ENCODE measurements around the gene MYO18B.
A peak's percentile ranks its signal among the peaks of the same experiment; 100 is the strongest.

MYO18B gene

GRCh38 chr22:25772288-25772687 is 30.3 kb downstream of the MYO18B start:
- TF ChIP-seq FOXM1 (IDR thresholded peaks at IDR 0.05; ENCODE audit: borderline replicate concordance, low read depth): no peak
- TF ChIP-seq CREB1 (IDR thresholded peaks at IDR 0.05; ENCODE audit: low read depth): no peak
- no peak for TF ChIP-seq USF1 (IDR thresholded peaks at IDR 0.05)
- TF ChIP-seq CEBPB (IDR thresholded peaks at IDR 0.05): no peak
- no peak for TF ChIP-seq MAX (IDR thresholded peaks at IDR 0.05)
- TF ChIP-seq NFIC (IDR thresholded peaks at IDR 0.05): no peak
- no peak for TF ChIP-seq TCF12 (IDR thresholded peaks at IDR 0.05; ENCODE audit: low read depth)
- TF ChIP-seq YY1 (IDR thresholded peaks at IDR 0.05; ENCODE audit: low read depth): no peak
- TF ChIP-seq TEAD4 (IDR thresholded peaks at IDR 0.05): no peak
- no peak for TF ChIP-seq ZBTB7A (IDR thresholded peaks at IDR 0.05; ENCODE audit: low read depth)
- TF ChIP-seq RAD21 (IDR thresholded peaks at IDR 0.05; ENCODE audit: low read depth): no peak

DNA sequence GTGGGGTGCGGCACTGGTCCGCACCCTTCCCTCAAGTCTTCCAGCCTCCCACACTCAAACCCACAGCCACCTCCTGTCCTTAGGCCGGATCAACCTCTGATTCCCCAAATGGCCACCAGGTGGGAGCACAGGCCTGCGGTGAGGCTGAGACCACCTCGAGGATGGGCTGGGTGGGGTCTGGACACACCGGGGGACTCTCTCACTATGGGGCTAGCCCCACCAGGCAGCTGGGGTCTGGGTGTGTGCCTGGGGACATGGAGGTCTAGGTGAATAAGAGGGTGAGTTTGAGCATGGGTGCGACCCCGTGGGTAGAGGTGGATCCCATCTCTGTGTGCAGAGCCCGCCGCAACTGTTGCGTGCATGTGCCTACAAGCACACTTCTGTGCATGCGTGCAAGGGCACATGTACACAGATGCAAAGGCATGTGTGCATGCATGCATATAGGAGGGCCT is 32.6 kb downstream of the MYO18B start:
- TF ChIP-seq ZBTB7A (IDR thresholded peaks at IDR 0.05; ENCODE audit: low read depth): no peak
- TF ChIP-seq RAD21 (IDR thresholded peaks at IDR 0.05; ENCODE audit: low read depth): peak; percentile 62
- no peak for TF ChIP-seq CEBPB (IDR thresholded peaks at IDR 0.05)
- TF ChIP-seq EGR1 (IDR thresholded peaks at IDR 0.05): no peak
- TF ChIP-seq CREB1 (IDR thresholded peaks at IDR 0.05; ENCODE audit: low read depth): no peak
- TF ChIP-seq FOXM1 (IDR thresholded peaks at IDR 0.05; ENCODE audit: borderline replicate concordance, low read depth): no peak

DNA sequence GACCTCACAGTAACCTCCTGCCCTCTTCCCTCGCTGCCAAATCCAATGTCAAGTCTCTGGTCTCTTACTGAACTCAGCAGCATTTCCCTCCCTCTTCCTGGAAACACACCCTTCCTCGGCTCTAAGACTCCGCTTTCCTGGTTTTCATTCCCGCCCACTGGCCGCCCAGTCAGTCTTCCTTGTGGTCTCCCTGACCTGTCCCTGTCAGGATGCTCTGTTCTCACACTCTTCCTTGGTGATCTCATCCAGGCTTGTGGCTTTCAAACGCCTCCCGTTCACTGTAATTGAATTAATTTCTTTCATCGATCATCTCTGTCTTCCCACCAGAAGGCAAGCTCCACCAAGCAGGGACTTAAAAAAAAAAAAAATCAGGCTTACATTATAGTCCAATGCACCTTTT is 33.5 kb downstream of the MYO18B start:
- no peak for TF ChIP-seq TCF12 (IDR thresholded peaks at IDR 0.05; ENCODE audit: low read depth)
- no peak for TF ChIP-seq YY1 (IDR thresholded peaks at IDR 0.05; ENCODE audit: low read depth)
- TF ChIP-seq, protein P1, sequence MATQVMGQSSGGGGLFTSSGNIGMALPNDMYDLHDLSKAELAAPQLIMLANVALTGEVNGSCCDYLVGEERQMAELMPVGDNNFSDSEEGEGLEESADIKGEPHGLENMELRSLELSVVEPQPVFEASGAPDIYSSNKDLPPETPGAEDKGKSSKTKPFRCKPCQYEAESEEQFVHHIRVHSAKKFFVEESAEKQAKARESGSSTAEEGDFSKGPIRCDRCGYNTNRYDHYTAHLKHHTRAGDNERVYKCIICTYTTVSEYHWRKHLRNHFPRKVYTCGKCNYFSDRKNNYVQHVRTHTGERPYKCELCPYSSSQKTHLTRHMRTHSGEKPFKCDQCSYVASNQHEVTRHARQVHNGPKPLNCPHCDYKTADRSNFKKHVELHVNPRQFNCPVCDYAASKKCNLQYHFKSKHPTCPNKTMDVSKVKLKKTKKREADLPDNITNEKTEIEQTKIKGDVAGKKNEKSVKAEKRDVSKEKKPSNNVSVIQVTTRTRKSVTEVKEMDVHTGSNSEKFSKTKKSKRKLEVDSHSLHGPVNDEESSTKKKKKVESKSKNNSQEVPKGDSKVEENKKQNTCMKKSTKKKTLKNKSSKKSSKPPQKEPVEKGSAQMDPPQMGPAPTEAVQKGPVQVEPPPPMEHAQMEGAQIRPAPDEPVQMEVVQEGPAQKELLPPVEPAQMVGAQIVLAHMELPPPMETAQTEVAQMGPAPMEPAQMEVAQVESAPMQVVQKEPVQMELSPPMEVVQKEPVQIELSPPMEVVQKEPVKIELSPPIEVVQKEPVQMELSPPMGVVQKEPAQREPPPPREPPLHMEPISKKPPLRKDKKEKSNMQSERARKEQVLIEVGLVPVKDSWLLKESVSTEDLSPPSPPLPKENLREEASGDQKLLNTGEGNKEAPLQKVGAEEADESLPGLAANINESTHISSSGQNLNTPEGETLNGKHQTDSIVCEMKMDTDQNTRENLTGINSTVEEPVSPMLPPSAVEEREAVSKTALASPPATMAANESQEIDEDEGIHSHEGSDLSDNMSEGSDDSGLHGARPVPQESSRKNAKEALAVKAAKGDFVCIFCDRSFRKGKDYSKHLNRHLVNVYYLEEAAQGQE (IDR thresholded peaks at IDR 0.05; ENCODE audit: low read depth): no peak
- TF ChIP-seq CEBPB (IDR thresholded peaks at IDR 0.05): no peak
- TF ChIP-seq USF1 (IDR thresholded peaks at IDR 0.05): no peak
- TF ChIP-seq EP300 (IDR thresholded peaks at IDR 0.05; ENCODE audit: borderline replicate concordance): no peak
- TF ChIP-seq FOXM1 (IDR thresholded peaks at IDR 0.05; ENCODE audit: borderline replicate concordance, low read depth): no peak
- TF ChIP-seq TAF1 (IDR thresholded peaks at IDR 0.05; ENCODE audit: low read depth): no peak
- TF ChIP-seq EGR1 (IDR thresholded peaks at IDR 0.05): no peak

DNA sequence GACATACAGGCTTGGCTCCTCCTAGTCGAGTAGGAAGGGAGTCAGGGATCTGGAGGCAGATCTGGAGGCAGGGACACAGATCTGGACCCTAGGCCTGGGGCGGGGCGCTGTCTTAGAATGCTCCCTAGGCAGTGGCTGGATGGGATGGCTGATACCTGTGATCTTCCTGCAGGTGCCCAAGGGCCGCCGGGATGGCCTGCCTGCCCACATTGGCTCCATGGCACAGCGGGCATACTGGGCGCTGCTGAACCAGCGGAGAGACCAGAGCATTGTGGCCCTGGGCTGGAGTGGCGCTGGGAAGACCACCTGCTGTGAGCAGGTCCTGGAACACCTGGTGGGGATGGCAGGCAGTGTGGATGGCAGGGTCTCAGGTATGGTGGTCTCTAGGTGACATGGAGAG is 35.4 kb downstream of the MYO18B start:
- TF ChIP-seq USF1 (IDR thresholded peaks at IDR 0.05) (no peak), TEAD4 (IDR thresholded peaks at IDR 0.05) (no peak), EGR1 (IDR thresholded peaks at IDR 0.05) (no peak), MAX (IDR thresholded peaks at IDR 0.05) (no peak), YY1 (IDR thresholded peaks at IDR 0.05; ENCODE audit: low read depth) (no peak), CEBPB (IDR thresholded peaks at IDR 0.05) (no peak), NFIC (IDR thresholded peaks at IDR 0.05) (no peak), RAD21 (IDR thresholded peaks at IDR 0.05; ENCODE audit: low read depth) (no peak), EP300 (IDR thresholded peaks at IDR 0.05; ENCODE audit: borderline replicate concordance) (no peak), CREB1 (IDR thresholded peaks at IDR 0.05; ENCODE audit: low read depth) (no peak), TAF1 (IDR thresholded peaks at IDR 0.05; ENCODE audit: low read depth) (no peak), ZBTB7A (IDR thresholded peaks at IDR 0.05; ENCODE audit: low read depth) (no peak), FOXM1 (IDR thresholded peaks at IDR 0.05; ENCODE audit: borderline replicate concordance, low read depth) (no peak), TCF12 (IDR thresholded peaks at IDR 0.05; ENCODE audit: low read depth) (no peak)
- TF ChIP-seq, protein P1 (IDR thresholded peaks at IDR 0.05; ENCODE audit: low read depth): no peak

DNA sequence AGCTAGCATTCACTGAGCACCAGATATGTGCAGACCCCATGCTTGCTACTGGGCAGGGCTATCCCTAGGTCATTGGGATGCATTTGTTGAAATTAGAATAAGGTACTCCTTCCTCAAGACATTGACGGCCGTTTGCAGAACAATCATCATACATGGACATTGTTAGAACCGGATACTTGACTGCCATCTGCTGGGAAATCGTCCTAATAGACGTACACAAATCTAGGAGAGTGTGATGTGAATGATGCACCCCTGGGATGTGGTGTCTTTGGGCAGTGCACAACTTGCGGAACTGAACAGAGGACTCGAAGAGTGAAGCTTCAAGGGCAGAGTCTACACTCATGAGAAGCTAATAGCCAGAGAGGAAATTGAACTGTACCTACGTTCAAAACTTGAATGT is 35.9 kb downstream of the MYO18B start:
- no peak for TF ChIP-seq CREB1 (IDR thresholded peaks at IDR 0.05; ENCODE audit: low read depth)
- no peak for TF ChIP-seq TCF12 (IDR thresholded peaks at IDR 0.05; ENCODE audit: low read depth)
- TF ChIP-seq CEBPB (IDR thresholded peaks at IDR 0.05): no peak
- TF ChIP-seq EP300 (IDR thresholded peaks at IDR 0.05; ENCODE audit: borderline replicate concordance): no peak
- TF ChIP-seq RAD21 (IDR thresholded peaks at IDR 0.05; ENCODE audit: low read depth): peak; percentile 41

GRCh38 chr22:25779426-25779825 is 37.4 kb downstream of the MYO18B start:
- no peak for TF ChIP-seq MAX (IDR thresholded peaks at IDR 0.05)
- no peak for TF ChIP-seq EGR1 (IDR thresholded peaks at IDR 0.05)
- TF ChIP-seq ZBTB7A (IDR thresholded peaks at IDR 0.05; ENCODE audit: low read depth): no peak
- TF ChIP-seq EP300 (IDR thresholded peaks at IDR 0.05; ENCODE audit: borderline replicate concordance): no peak
- no peak for TF ChIP-seq TCF12 (IDR thresholded peaks at IDR 0.05; ENCODE audit: low read depth)
- TF ChIP-seq TEAD4 (IDR thresholded peaks at IDR 0.05): no peak
- TF ChIP-seq NFIC (IDR thresholded peaks at IDR 0.05): no peak
- no peak for TF ChIP-seq RAD21 (IDR thresholded peaks at IDR 0.05; ENCODE audit: low read depth)
- TF ChIP-seq, protein P1 (IDR thresholded peaks at IDR 0.05; ENCODE audit: low read depth): no peak
- TF ChIP-seq FOXM1 (IDR thresholded peaks at IDR 0.05; ENCODE audit: borderline replicate concordance, low read depth): no peak
- TF ChIP-seq CREB1 (IDR thresholded peaks at IDR 0.05; ENCODE audit: low read depth): no peak
- no peak for TF ChIP-seq YY1 (IDR thresholded peaks at IDR 0.05; ENCODE audit: low read depth)
- TF ChIP-seq TAF1 (IDR thresholded peaks at IDR 0.05; ENCODE audit: low read depth): no peak
- TF ChIP-seq CEBPB (IDR thresholded peaks at IDR 0.05): no peak
- TF ChIP-seq USF1 (IDR thresholded peaks at IDR 0.05): no peak
